Heart left ventricle (tissue), 16 donors: Measurements from ENCODE around the gene BTAF1. TPM values are rescaled to one million over a fixed set of nuclear protein-coding genes. Genes with fewer than 3 reads are reported as not detected.

ENCODE experiments used
- ATAC-seq, 4 donors: fragments of 200-7000 bp; cut with Tn5 transposase; one replicate each; pipeline ENCODE4 v1.9.1; 2020 to 2022; ENCODE audit warnings: moderate library complexity in 4 of 4, mild to moderate bottlenecking in 3 of 4, moderate number of reproducible peaks in 1 of 4
- DNase-seq, 5 donors: peaks; one replicate each; pipeline ENCODE4 v3.0.0-alpha.2; 2020
- H3K27ac ChIP-seq, 12 donors: fragments of 200-600 bp; sonication (generic) in 4 of 12; one replicate each; pipeline versions ENCODE4 v1.5.0 to v1.8.0; 2016 to 2022; ENCODE audit warnings: mild to moderate bottlenecking in 2 of 12
- H3K27me3 ChIP-seq, 9 donors: fragments of 200-600 bp; sonication (generic) in 2 of 9; one replicate each; pipeline versions ENCODE4 v1.5.1 to v1.8.0; 2016 to 2022; ENCODE audit warnings: mild to moderate bottlenecking in 3 of 9
- H3K36me3 ChIP-seq, 9 donors: fragments of 200-600 bp; sonication (generic) in 2 of 9; one replicate each; pipeline versions ENCODE4 v1.5.0 to v1.8.0; 2018 to 2022; ENCODE audit warnings: mild to moderate bottlenecking in 2 of 9
- H3K4me1 ChIP-seq, 12 donors: fragments of 200-600 bp; sonication (generic) in 4 of 12; one replicate each; pipeline versions ENCODE4 v1.5.0 to v1.8.0; 2016 to 2022; ENCODE audit warnings: mild to moderate bottlenecking in 3 of 12
- H3K4me3 ChIP-seq, 12 donors: fragments of 200-600 bp; sonication (generic) in 4 of 12; one replicate each; pipeline versions ENCODE4 v1.5.0 to v1.8.0; 2017 to 2022; ENCODE audit warnings: mild to moderate bottlenecking in 9 of 12, moderate library complexity in 4 of 12
- H3K9me3 ChIP-seq, 12 donors: fragments of 200-600 bp; sonication (generic) in 4 of 12; one replicate each; pipeline versions ENCODE4 v1.5.0 to v1.8.0; 2016 to 2022; ENCODE audit warnings: mild to moderate bottlenecking in 1 of 12
- POLR2A ChIP-seq, 2 donors: fragments of 450-650 bp; IDR thresholded peaks; one replicate each; pipeline ENCODE4 v1.6.1; 2017; ENCODE audit warnings: antibody characterized with exemption in 2 of 2, mild to moderate bottlenecking in 2 of 2, moderate library complexity in 2 of 2
- WGBS, 4 donors: extraction: QIAGEN DNeasy Blood & Tissue Kit in 2 of 4; methylation state at CpG; one replicate each; pipeline versions ENCODE4 v1.1.5 to v1.1.7; 2013 to 2018; 5-methylcytosine and 5-hydroxymethylcytosine counted together
- intact Hi-C, 10 donors: fragments of 100-400 bp; cut with DNase I; formaldehyde crosslinking; loops; one replicate each; pipeline versions ENCODE4 v1.11.1 to v1.14.2; 2022
- polyA plus RNA-seq, 2 donors: library from polyadenylated mRNA; stranded (reverse); fragments of 200-250 nt; gene quantifications; one replicate each; pipeline ENCODE4 v1.2.3, GENCODE V29; 2013
- total RNA-seq, 9 donors: library from RNA; depleted of rRNA in 2 of 9; stranded (reverse); fragments of >200 nt in 2 of 9; fragmentation: NEBNext Ultra II Directional in 3 of 9; extraction: Animal tissue kit (Norgen Biotek cat#: 25700) in 3 of 9; gene quantifications; one replicate each; pipeline versions ENCODE4 v1.1.0 to v1.2.4, GENCODE V29; 2016 to 2023
- TF ChIP-seq, protein P1 (sequence below), 12 donors: fragments of 200-600 bp; sonication (generic) in 4 of 12; IDR thresholded peaks; one replicate each; pipeline versions ENCODE4 v1.5.0 to v1.8.0; 2018 to 2022; ENCODE audit warnings: antibody characterized with exemption in 12 of 12, mild to moderate bottlenecking in 5 of 12
- donor health status: ischemic (EF 13 %, LVEDD 7.1; RV severe dilation, severe dysfunction).
- donor health status: healthy with polysubstance abuse.
- donor health status: DM: no; HTN: yes; CAD: no.
- donor health status: DM: no; HTN: no; CAD: no.
- donor health status: ischemic (EF 25% LVEDD 6.9; RV normal size, moderate dysfunction).
- donor health status: ischemic (EF 25% LVEDD 5.7; RV mildly dilated, moderate dysfunction).
- donor health status: healthy.
- donor health status: DM: yes; HTN: yes; CAD: no.
- donor health status: ischemic (EF 35%, LVEDD 5.7; RV mildly dilated, moderate dysfunction).
- donor health status: nonischemic (EF 11% LVEDD 7.7; RV severe dilation, severe dysfunction).
- donor health status: DM: yes; HTN: yes; CAD: no.
- donor health status: PGD.
- donor health status: ischemic (EF 29% LVEDD 5.4; RV normal size, mild dysfunction).
- donor health status: nonischemic (EF 23%, LVEDD 6.1; RV moderate dilation, normal function).

The BTAF1 gene
- total and polyA plus RNA-seq, 11 donors: 5.5 to 22.3 (median 11.8) TPM

DNA sequence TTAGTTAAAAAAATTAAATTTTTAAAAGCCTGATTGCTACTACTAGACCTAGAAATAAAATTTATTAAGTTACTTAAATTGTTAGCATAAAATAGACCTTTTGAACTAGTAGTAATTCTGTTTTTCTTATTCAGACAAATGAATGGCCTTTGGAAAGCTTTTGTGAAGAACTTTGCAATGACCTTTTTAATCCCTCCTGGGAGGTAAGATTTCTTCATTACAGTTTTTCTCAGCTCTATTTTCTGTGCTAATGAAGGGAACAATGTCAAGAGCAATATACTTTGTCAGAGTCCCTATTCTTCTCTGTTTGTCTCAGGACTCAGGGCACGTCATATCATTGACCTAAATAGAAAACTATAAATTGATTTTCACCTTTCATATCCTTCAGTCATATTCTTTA, 33.5 kb downstream of the BTAF1 start:
- H3K36me3 ChIP-seq: peaks cover 3 to 100% (median 98%) of the 10 kb centered on the region in 9 donors
- ATAC-seq: no peak

DNA sequence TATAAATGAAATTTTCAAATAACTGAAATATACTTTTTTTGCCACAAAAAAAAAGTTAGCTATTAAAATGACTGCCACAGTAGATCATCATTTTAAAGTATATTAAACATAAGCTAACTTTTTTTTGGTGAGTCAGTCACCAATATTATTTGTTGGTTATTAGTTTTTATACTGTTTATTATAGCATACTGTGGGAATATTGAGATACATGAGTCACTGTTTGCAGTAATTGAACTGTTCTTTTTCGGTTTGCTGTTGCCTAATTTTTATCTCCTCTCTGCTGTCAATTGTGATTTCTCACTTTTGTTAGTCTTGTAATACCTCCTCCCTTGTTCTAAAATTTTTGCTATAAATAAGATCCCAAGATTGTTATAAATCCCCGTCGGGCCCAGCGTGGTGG, 45.7 kb downstream of the BTAF1 start:
- H3K9me3 ChIP-seq: no peaks in the 10 kb centered on the region
- no peak for ATAC-seq
- no peak overlapping the region for H3K4me3 ChIP-seq
- H3K27me3 ChIP-seq: no peaks in the 10 kb centered on the region
- intact Hi-C loops: no loop called here
- DNase-seq: no peak
- TF ChIP-seq, protein P1, sequence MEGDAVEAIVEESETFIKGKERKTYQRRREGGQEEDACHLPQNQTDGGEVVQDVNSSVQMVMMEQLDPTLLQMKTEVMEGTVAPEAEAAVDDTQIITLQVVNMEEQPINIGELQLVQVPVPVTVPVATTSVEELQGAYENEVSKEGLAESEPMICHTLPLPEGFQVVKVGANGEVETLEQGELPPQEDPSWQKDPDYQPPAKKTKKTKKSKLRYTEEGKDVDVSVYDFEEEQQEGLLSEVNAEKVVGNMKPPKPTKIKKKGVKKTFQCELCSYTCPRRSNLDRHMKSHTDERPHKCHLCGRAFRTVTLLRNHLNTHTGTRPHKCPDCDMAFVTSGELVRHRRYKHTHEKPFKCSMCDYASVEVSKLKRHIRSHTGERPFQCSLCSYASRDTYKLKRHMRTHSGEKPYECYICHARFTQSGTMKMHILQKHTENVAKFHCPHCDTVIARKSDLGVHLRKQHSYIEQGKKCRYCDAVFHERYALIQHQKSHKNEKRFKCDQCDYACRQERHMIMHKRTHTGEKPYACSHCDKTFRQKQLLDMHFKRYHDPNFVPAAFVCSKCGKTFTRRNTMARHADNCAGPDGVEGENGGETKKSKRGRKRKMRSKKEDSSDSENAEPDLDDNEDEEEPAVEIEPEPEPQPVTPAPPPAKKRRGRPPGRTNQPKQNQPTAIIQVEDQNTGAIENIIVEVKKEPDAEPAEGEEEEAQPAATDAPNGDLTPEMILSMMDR (IDR thresholded peaks at IDR 0.05): no peak
- no peak for TF ChIP-seq POLR2A (IDR thresholded peaks at IDR 0.05)
- H3K27ac ChIP-seq: no peak overlapping the region
- H3K36me3 ChIP-seq: peaks cover 0 to 92% (median 70%) of the 10 kb centered on the region in 9 donors
- H3K4me1 ChIP-seq: no peaks in the 10 kb centered on the region
- WGBS, 4 donors: 96 to 98% (median 96%) methylated on average over 4 of the region's 4 CpGs

More for the DNA sequence above, 33.5 kb downstream of the BTAF1 start:
- Histone ChIP-seq H3K9me3 (no peaks in the 10 kb centered on the region), H3K27ac (no peak overlapping the region), H3K27me3 (no peaks in the 10 kb centered on the region), H3K4me1 (no peaks in the 10 kb centered on the region), H3K4me3 (no peak overlapping the region)
- intact Hi-C loops: loop anchor here in 1 of 10 donors (10.0 kb wide), 1 partner anchor 122 kb away; no protein-coding TSS in a partner anchor
- 94 to 96% (median 95%) methylated on average over 1 of the region's 1 CpG for WGBS, 4 donors
- no peak for TF ChIP-seq POLR2A (IDR thresholded peaks at IDR 0.05)
- TF ChIP-seq, protein P1 (IDR thresholded peaks at IDR 0.05): no peak
- DNase-seq: no peak

DNA sequence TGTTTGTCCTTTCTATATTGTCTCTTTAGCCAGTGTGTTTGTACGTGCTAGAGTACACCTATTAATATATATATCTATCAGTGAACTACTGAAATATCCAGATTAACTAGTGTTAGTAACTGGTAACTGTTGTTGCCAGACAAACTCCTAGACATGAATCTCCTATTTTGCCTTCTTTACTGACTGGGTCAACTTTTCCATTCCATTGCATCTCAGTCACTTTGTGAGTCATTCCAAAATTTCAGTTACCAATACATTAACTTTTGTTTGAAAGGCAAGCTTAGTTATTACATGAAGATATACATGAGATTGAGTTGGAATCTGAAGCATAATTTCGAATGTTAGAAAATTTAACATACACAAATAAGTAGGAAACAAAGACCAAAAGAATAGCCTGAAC, 51.4 kb downstream of the BTAF1 start:
- intact Hi-C loops: no loop called here
- no peak for ATAC-seq
- Histone ChIP-seq H3K4me3 (no peak overlapping the region), H3K36me3 (peaks cover 0 to 47% (median 25%) of the 10 kb centered on the region in 9 donors), H3K27me3 (no peaks in the 10 kb centered on the region), H3K4me1 (peaks cover 0 to 15% (median 7%) of the 10 kb centered on the region in 12 donors), H3K27ac (no peak overlapping the region), H3K9me3 (no peaks in the 10 kb centered on the region)
- TF ChIP-seq, protein P1 (IDR thresholded peaks at IDR 0.05): no peak
- no peak for TF ChIP-seq POLR2A (IDR thresholded peaks at IDR 0.05)
- no peak for DNase-seq
- WGBS, 4 donors: 93 to 97% (median 95%) methylated on average over 2 of the region's 2 CpGs

DNA sequence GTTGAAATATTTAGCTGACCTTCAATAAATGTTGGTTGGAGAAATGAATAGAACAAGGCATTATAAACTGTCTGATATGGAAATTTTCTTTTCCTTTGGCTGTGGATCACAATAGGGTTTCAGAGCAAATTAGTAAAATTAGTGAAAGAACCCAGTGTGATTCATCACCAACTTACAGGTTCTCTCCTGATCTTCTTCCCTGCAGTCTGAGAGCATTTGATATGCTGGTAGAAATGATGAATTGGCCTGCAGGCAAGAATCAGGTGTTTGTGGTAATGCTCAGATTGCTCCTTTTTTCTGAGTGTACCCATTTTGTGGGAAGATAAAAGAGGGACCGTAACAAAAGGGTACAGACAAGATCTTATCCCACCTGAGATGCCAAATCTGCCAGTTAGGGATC, 51.9 kb downstream of the BTAF1 start:
- whole genome bisulfite sequencing, 4 donors: 96 to 98% (median 96%) methylated on average over 1 of the region's 1 CpG
- TF ChIP-seq, protein P1 (IDR thresholded peaks at IDR 0.05): no peak
- TF ChIP-seq POLR2A (IDR thresholded peaks at IDR 0.05): no peak
- H3K4me1 ChIP-seq: peaks cover 0 to 15% (median 7%) of the 10 kb centered on the region in 12 donors
- ATAC-seq (no peak), DNase-seq (no peak)
- H3K9me3 ChIP-seq: no peaks in the 10 kb centered on the region
- intact Hi-C loops: no loop called here
- H3K27me3 ChIP-seq: no peaks in the 10 kb centered on the region
- H3K27ac ChIP-seq: no peak overlapping the region
- H3K36me3 ChIP-seq: peaks cover 0 to 46% (median 21%) of the 10 kb centered on the region in 9 donors
- no peak overlapping the region for H3K4me3 ChIP-seq
